GM21360 (cell line): ENCODE data around the gene C16orf74.
A peak's percentile ranks its signal among the peaks of the same experiment; 100 is the strongest.

Source experiments
- ATAC-seq: cut with Tn5 transposase; IDR thresholded peaks from one replicate; pipeline ENCODE4 v1.9.1; 2021; ENCODE audit warnings: mild to moderate bottlenecking, moderate library complexity; ENCODE audit not compliant: unreplicated experiment

The C16orf74 gene

GRCh38 chr16:85777583-85778310, 26.9 kb upstream of the C16orf74 start:
- no peak for ATAC-seq

- ATAC-seq = no peak
These were observed 23.9 kb upstream of the C16orf74 start for GRCh38 chr16:85774811-85775210.

GRCh38 chr16:85774136-85774535, 23.2 kb upstream of the C16orf74 start:
- no peak for ATAC-seq

GRCh38 chr16:85773044-85773443, 22.1 kb upstream of the C16orf74 start:
- ATAC-seq = no peak

GRCh38 chr16:85770741-85771140, 19.8 kb upstream of the C16orf74 start:
- ATAC-seq = no peak

GRCh38 chr16:85768199-85768598, 17.3 kb upstream of the C16orf74 start:
- ATAC-seq = no peak

- ATAC-seq = no peak
These were observed 16.6 kb upstream of the C16orf74 start for GRCh38 chr16:85767531-85767930.

- ATAC-seq = no peak
These were observed 14.9 kb upstream of the C16orf74 start for GRCh38 chr16:85765767-85766166.

- no peak for ATAC-seq
These were observed 14.3 kb upstream of the C16orf74 start for GRCh38 chr16:85765211-85765610.

- ATAC-seq = no peak
These were observed 12.7 kb upstream of the C16orf74 start for GRCh38 chr16:85763616-85764015.

- ATAC-seq = no peak
These were observed 12.1 kb upstream of the C16orf74 start for GRCh38 chr16:85762970-85763369.

- ATAC-seq = no peak
These were observed 11.0 kb upstream of the C16orf74 start for GRCh38 chr16:85761861-85762260.

GRCh38 chr16:85759631-85760419, 8.9 kb upstream of the C16orf74 start:
- ATAC-seq = no peak

- ATAC-seq = no peak
These were observed 8.2 kb upstream of the C16orf74 start for GRCh38 chr16:85759136-85759535.

- ATAC-seq = no peak
These were observed 6.5 kb upstream of the C16orf74 start for GRCh38 chr16:85757341-85757822.

GRCh38 chr16:85755929-85756768, 5.3 kb upstream of the C16orf74 start:
- ATAC-seq = peak; percentile 36

- ATAC-seq = no peak
These were observed 3.5 kb upstream of the C16orf74 start for GRCh38 chr16:85754413-85754812.

- no peak for ATAC-seq
These were observed 3.1 kb upstream of the C16orf74 start for GRCh38 chr16:85753976-85754375.

- ATAC-seq = no peak
These were observed 2.7 kb upstream of the C16orf74 start for GRCh38 chr16:85753559-85753958.

- no peak for ATAC-seq
These were observed 1.9 kb upstream of the C16orf74 start for GRCh38 chr16:85752511-85753420.
